SK-N-SH treated with all-trans-retinoic acid at 6 μM for 48 hours (cell line): ENCODE measurements around the gene FDPS.
"Not testable (repeated sequence)": the region's sequence is repeated elsewhere in the genome, so short reads cannot be mapped to it uniquely, and the experiment has no call there.

Source experiments
- ATAC-seq: fragments of 200-7000 bp; cut with Tn5 transposase; 3 replicates; pipeline ENCODE4 v1.9.1; 2020; ENCODE audit warnings: mild to moderate bottlenecking, moderate library complexity
- ARNTL ChIP-seq: fragments of 450-650 bp; formaldehyde crosslinking; IDR thresholded peaks from 2 replicates; pipeline ENCODE4 v1.5.0; 2020; ENCODE audit warnings: low read depth, mild to moderate bottlenecking, moderate library complexity, borderline replicate concordance
- BACH2 ChIP-seq: fragments of 250-450 bp; sonication (Bioruptor Pico); IDR thresholded peaks from 2 replicates; pipeline ENCODE4 v1.9.0; 2021; ENCODE audit warnings: mild to moderate bottlenecking, borderline replicate concordance
- CSDC2 ChIP-seq: fragments of 250-450 bp; sonication (Bioruptor Pico); IDR thresholded peaks from 2 replicates; pipeline ENCODE4 v1.5.0; 2020; ENCODE audit warnings: mild to moderate bottlenecking, moderate library complexity
- CSRNP3 ChIP-seq: fragments of 250-450 bp; sonication (Bioruptor Pico); IDR thresholded peaks from 2 replicates; pipeline ENCODE4 v1.5.1; 2021; ENCODE audit warnings: mild to moderate bottlenecking, moderate library complexity
- ESRRG ChIP-seq: fragments of 250-450 bp; sonication (Bioruptor Pico); IDR thresholded peaks from 2 replicates; pipeline ENCODE4 v1.6.1; 2021; ENCODE audit warnings: mild to moderate bottlenecking
- ISL1 ChIP-seq: fragments of 250-450 bp; sonication (Bioruptor Pico); IDR thresholded peaks from 2 replicates; pipeline ENCODE4 v2.1.2; 2022; ENCODE audit warnings: mild to moderate bottlenecking, moderate library complexity
- PATZ1 ChIP-seq: fragments of 250-450 bp; sonication (Bioruptor Pico); IDR thresholded peaks from 2 replicates; pipeline ENCODE4 v1.8.0; 2020; ENCODE audit warnings: mild to moderate bottlenecking, moderate library complexity, borderline replicate concordance
- PPARA ChIP-seq: fragments of 250-450 bp; sonication (Bioruptor Pico); IDR thresholded peaks from 2 replicates; pipeline ENCODE4 v1.5.0; 2020; ENCODE audit warnings: mild to moderate bottlenecking, borderline replicate concordance
- RARB ChIP-seq: fragments of 250-450 bp; sonication (Bioruptor Pico); IDR thresholded peaks from 2 replicates; pipeline ENCODE4 v1.8.0; 2021; ENCODE audit warnings: mild to moderate bottlenecking, moderate library complexity
- SNAI2 ChIP-seq: fragments of 250-450 bp; sonication (Bioruptor Pico); IDR thresholded peaks from 2 replicates; pipeline ENCODE4 v1.5.0; 2020; ENCODE audit warnings: mild to moderate bottlenecking, moderate library complexity
- TSHZ2 ChIP-seq: fragments of 250-450 bp; sonication (Bioruptor Pico); IDR thresholded peaks from 2 replicates; pipeline ENCODE4 v1.5.0; 2020; ENCODE audit warnings: mild to moderate bottlenecking, moderate library complexity
- ZC3H10 ChIP-seq: fragments of 250-450 bp; sonication (Bioruptor Pico); IDR thresholded peaks from 2 replicates; pipeline ENCODE4 v1.5.1; 2021; ENCODE audit warnings: mild to moderate bottlenecking, moderate library complexity
- ZFP3 ChIP-seq: fragments of 250-450 bp; sonication (Bioruptor Pico); IDR thresholded peaks from 2 replicates; pipeline ENCODE4 v1.5.0; 2020; ENCODE audit warnings: mild to moderate bottlenecking, moderate library complexity
- ZFP30 ChIP-seq: fragments of 450-650 bp; formaldehyde crosslinking; IDR thresholded peaks from 2 replicates; pipeline ENCODE4 v1.5.0; 2022; ENCODE audit warnings: mild to moderate bottlenecking, moderate library complexity
- ZNF8 ChIP-seq: fragments of 450-650 bp; formaldehyde crosslinking; IDR thresholded peaks from 2 replicates; pipeline ENCODE4 v1.5.0; 2020; ENCODE audit warnings: mild to moderate bottlenecking, moderate library complexity

FDPS gene

GRCh38 chr1:155284476-155284875, 24.2 kb upstream of the FDPS start (continued):
- TF ChIP-seq CSRNP3 (no peak), ZC3H10 (CRISPR knock-in tag) (no peak)

- TF ChIP-seq ESRRG (CRISPR knock-in tag) (no peak), ZNF8 (no peak)
- ATAC-seq = no peak
Measured at GRCh38 chr1:155285063-155285462, 23.6 kb upstream of the FDPS start.

- no peak for TF ChIP-seq PATZ1 (CRISPR knock-in tag)
- no peak for ATAC-seq
Measured at GRCh38 chr1:155285631-155286044, 23.0 kb upstream of the FDPS start.

GRCh38 chr1:155286544-155286943, 22.1 kb upstream of the FDPS start:
- no peak for TF ChIP-seq ARNTL (CRISPR knock-in tag)
- no peak for ATAC-seq

GRCh38 chr1:155287987-155288543, 20.6 kb upstream of the FDPS start:
- TF ChIP-seq ISL1 = no peak
- no peak for TF ChIP-seq BACH2 (CRISPR knock-in tag)
- TF ChIP-seq PATZ1 (CRISPR knock-in tag) = no peak
- no peak for TF ChIP-seq CSDC2 (CRISPR knock-in tag)
- no peak for TF ChIP-seq SNAI2
- TF ChIP-seq ZNF8 = no peak
- no peak for TF ChIP-seq PPARA (CRISPR knock-in tag)
- TF ChIP-seq ZFP3 (CRISPR knock-in tag) = no peak
- no peak for TF ChIP-seq RARB (CRISPR knock-in tag)
- no peak for TF ChIP-seq ZC3H10 (CRISPR knock-in tag)
- TF ChIP-seq TSHZ2 (CRISPR knock-in tag) = no peak
- no peak for TF ChIP-seq CSRNP3
- no peak for TF ChIP-seq ZFP30 (CRISPR knock-in tag)
- ATAC-seq = no peak

- ATAC-seq = not testable (repeated sequence)
Measured at GRCh38 chr1:155291006-155291405, 17.7 kb upstream of the FDPS start.
